GM21381 (cell line): Measurements from ENCODE around the gene FRMD6.
"Not testable (repeated sequence)": the region's sequence is repeated elsewhere in the genome, so short reads cannot be mapped to it uniquely, and the experiment has no call there.

Experiments used
- ATAC-seq: cut with Tn5 transposase; IDR thresholded peaks from one replicate; pipeline ENCODE4 v1.9.1; 2021; ENCODE audit warnings: mild to moderate bottlenecking, moderate library complexity; ENCODE audit not compliant: unreplicated experiment

FRMD6 gene

GRCh38 chr14:51628238-51628637, 23.5 kb upstream of the FRMD6 start:
- no peak for ATAC-seq

- no peak for ATAC-seq
Measured at GRCh38 chr14:51630987-51631386, 20.7 kb upstream of the FRMD6 start.

DNA sequence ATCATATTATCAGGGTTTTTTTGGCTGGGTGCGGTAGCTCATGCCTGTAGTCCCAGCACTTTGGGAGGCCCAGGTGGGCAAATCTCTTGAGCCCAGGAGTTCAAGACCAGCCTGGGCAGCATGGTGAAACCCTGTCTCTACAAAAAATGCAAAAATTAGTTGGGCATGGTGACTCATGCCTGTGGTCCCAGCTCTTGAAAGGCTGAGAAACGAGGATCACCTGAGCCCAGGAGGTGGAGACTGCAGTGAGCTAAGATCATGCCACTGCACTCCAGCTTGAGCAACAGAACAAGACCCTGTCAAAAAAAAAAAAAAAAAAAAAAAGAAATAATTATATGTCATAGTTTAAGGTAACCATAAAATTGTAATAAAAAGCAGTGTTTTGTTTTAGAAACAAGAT, 18.4 kb upstream of the FRMD6 start:
- not testable (repeated sequence) for ATAC-seq

GRCh38 chr14:51636109-51636508, 15.6 kb upstream of the FRMD6 start:
- no peak for ATAC-seq

- no peak for ATAC-seq
Measured at GRCh38 chr14:51638071-51638944, 13.4 kb upstream of the FRMD6 start.

GRCh38 chr14:51639668-51640316, 11.9 kb upstream of the FRMD6 start:
- ATAC-seq: no peak

GRCh38 chr14:51643140-51643539, 8.6 kb upstream of the FRMD6 start:
- no peak for ATAC-seq

GRCh38 chr14:51644217-51644933, 7.3 kb upstream of the FRMD6 start:
- no peak for ATAC-seq

- ATAC-seq: no peak
Measured at GRCh38 chr14:51648296-51648695, 3.4 kb upstream of the FRMD6 start.

DNA sequence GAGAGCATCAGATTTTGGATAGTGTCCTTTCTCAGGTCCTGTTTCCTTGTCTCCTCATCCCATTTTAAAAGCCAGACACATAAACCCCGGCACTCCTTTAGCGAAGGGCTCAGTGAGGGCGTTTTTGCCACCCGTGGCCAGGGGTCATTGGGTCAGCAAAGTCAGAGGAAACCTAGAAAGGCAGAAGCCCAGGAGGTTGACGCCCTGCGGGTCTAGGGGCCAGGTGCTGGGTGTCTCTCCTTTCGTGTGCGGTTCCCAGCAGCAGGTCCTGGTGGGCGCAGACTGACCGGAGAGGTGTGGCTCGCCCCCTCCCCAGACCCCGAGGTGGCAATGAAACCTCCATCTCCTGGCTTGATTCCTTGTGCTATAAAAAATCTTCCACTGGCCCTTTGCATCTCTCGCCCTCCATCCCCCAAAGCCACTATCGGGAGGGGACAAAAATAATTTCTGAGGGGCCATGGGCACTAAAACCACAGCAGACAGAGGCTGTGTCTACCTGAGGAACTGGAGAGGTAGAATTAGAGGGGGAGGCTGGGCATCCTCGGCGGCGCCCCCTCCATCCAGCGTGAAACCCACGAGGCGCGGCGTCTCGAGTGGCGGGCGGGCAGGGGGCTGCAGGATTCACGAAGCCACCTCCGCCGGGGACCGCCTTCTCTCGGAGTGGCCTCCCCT, 858 bp upstream of the FRMD6 start:
- ATAC-seq: no peak

GRCh38 chr14:51652168-51653078, 713 bp downstream of the FRMD6 start:
- ATAC-seq: peak; percentile 24

- ATAC-seq: no peak
Measured at GRCh38 chr14:51653079-51653774, 1.5 kb downstream of the FRMD6 start.

- no peak for ATAC-seq
Measured at GRCh38 chr14:51653775-51654532, 2.2 kb downstream of the FRMD6 start.

DNA sequence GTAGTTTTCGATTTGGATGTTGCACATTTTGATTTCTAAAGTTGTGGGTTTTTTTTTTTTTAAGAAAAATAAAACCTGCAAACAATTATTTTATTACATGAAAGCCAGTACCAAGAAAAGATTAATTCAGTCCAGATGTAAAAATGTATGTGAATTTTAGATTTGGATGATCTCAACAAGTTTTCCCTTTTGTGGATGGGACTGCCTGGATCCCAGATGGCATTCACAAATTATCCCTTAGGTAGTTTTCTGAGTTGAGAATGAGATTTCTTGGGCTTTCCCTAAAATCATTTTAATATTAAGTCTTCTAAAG, 2.8 kb downstream of the FRMD6 start:
- no peak for ATAC-seq

- no peak for ATAC-seq
Measured at GRCh38 chr14:51657762-51658161, 6.1 kb downstream of the FRMD6 start.

- ATAC-seq: no peak
Measured at GRCh38 chr14:51658441-51659173, 6.9 kb downstream of the FRMD6 start.

DNA sequence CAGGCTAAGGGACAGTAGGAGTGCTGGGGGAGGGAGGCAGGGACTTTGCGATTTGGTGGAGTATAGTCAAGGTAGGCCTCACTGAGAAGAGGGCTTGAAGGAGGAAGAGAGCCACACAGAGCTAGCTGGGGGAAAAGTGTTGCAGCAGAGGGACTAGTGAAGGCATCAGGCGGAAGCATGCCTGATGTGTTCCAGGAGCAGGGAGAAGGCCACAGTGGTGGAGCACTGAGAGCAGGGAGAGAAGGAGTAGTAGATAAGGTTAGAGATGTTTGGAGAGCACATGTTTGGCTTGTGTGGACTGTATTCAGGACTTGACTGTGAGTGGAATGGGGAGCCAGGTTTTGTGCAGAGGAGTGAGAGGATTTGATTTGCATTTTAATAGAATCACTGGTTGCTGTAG, 9.0 kb downstream of the FRMD6 start:
- no peak for ATAC-seq

DNA sequence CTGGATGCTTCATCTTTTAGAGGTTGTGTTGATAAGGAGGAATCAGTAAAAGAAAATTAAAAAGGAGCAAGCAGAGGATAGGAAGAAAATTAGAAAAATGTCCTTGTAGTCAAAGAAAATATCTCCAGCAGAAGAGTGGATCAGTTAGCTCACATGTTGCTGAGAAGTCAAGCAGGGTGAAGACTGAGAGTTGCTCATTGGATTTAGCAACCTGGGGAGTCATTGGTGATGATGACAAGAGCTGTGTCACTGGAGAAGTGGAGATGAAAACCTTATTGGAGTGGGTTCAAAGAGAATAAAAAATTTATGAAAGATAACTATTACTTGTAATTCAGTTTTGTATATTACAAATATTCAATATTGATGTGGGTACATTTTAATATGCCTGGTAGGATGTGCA, 9.8 kb downstream of the FRMD6 start:
- ATAC-seq: no peak
